GM12864 (cell line): ENCODE measurements around the gene UNC79.

ENCODE experiments used
- DNase-seq: peaks from one replicate; pipeline ENCODE4 v3.0.0-alpha.2; 2011; ENCODE audit warnings: low read depth
- H3K4me3 ChIP-seq: 2 replicates; pipeline ENCODE4 v1.5.1; 2011; ENCODE audit warnings: mild to moderate bottlenecking, low read depth, low read length, control low read depth
- CTCF ChIP-seq: IDR thresholded peaks from 2 replicates; pipeline ENCODE4 v1.5.1; 2011; ENCODE audit warnings: low read depth, mild to moderate bottlenecking, moderate library complexity, low read length, control low read depth, inconsistent platforms; ENCODE audit errors: missing control alignments

The UNC79 gene

GRCh38 chr14:93566065-93566693 lies 135.4 kb downstream of the UNC79 start:
- no peak overlapping the region for H3K4me3 ChIP-seq
- DNase-seq = no peak
- TF ChIP-seq CTCF = no peak

- H3K4me3 ChIP-seq = no peak overlapping the region
- TF ChIP-seq CTCF = no peak
- no peak for DNase-seq
Observed at GRCh38 chr14:93571275-93571674, 140.5 kb downstream of the UNC79 start.

GRCh38 chr14:93579178-93579577 lies 148.4 kb downstream of the UNC79 start:
- no peak for DNase-seq
- no peak for TF ChIP-seq CTCF
- H3K4me3 ChIP-seq = no peak overlapping the region

GRCh38 chr14:93582516-93582915 lies 151.8 kb downstream of the UNC79 start:
- TF ChIP-seq CTCF = no peak
- H3K4me3 ChIP-seq = no peak overlapping the region
- no peak for DNase-seq

- H3K4me3 ChIP-seq = no peak overlapping the region
- TF ChIP-seq CTCF = no peak
- DNase-seq = no peak
Observed at GRCh38 chr14:93587330-93587729, 156.6 kb downstream of the UNC79 start.

GRCh38 chr14:93591506-93591905 lies 160.8 kb downstream of the UNC79 start:
- DNase-seq = no peak
- H3K4me3 ChIP-seq = no peak overlapping the region
- no peak for TF ChIP-seq CTCF

- no peak for TF ChIP-seq CTCF
- DNase-seq = no peak
Observed at GRCh38 chr14:93592786-93593185, 162.0 kb downstream of the UNC79 start.

More at GRCh38 chr14:93592786-93593185, 162.0 kb downstream of the UNC79 start:
- H3K4me3 ChIP-seq = no peak overlapping the region
